GM19025 (cell line): ENCODE measurements around the gene DOCK4.

Experiments
- ATAC-seq: cut with Tn5 transposase; IDR thresholded peaks from one replicate; pipeline ENCODE4 v1.9.1; 2021; ENCODE audit warnings: mild to moderate bottlenecking, low read depth, moderate library complexity; ENCODE audit not compliant: unreplicated experiment

Gene DOCK4

DNA sequence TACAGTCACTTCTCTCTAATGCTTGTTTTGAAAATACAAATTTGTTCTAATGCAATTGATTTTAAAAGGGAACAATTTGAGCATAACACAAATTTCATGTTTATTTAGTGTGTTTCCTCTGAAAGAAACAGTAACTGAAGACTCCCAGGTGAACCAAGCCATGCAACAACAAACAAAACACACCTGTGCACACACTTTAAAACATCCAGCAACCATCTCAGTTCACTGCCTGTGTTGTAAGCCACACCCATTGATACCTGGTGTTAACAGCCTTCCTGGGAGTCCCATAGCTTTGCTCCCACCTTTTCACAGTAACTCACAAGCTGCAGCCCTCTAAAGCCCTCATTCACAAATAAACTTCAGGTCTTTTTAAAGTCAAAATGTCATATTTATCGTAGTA is 89.3 kb downstream of the DOCK4 start:
- no peak for ATAC-seq

DNA sequence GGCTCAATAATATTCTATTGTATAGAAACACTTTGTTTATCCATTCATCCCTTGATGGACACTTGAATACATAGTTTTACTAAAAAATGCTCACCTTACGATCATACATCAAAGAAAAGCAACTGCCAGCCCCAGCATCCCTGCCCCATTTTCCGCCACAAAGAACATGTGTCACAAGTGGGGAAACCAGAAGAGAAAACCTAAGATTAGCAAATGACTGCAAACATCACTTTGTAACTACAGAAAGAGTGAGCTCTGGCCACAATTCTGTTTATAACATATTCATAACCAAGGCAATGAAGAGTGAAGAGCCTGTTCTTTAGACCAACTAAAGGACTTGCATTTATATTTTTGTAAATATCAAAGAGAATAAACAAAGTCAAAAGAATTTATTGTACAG is 89.8 kb downstream of the DOCK4 start:
- ATAC-seq = no peak

DNA sequence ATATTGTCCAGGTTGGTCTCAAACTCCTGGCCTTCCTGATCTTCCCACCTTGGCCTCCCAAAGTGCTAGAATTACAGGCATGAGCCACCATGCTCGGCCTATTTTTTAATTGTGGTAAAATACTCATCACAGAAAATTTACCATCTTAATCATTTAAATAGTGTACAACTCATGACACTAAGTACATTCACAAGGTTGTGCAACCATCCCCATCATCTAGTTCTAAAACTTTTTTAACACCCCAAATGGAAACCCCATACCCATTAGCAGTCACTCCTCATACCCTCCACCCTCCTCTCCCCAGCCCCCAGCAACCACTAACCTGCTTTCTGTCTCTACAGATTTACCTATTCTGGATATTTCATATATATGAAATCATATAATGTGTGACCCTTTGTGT is 90.3 kb downstream of the DOCK4 start:
- no peak for ATAC-seq

DNA sequence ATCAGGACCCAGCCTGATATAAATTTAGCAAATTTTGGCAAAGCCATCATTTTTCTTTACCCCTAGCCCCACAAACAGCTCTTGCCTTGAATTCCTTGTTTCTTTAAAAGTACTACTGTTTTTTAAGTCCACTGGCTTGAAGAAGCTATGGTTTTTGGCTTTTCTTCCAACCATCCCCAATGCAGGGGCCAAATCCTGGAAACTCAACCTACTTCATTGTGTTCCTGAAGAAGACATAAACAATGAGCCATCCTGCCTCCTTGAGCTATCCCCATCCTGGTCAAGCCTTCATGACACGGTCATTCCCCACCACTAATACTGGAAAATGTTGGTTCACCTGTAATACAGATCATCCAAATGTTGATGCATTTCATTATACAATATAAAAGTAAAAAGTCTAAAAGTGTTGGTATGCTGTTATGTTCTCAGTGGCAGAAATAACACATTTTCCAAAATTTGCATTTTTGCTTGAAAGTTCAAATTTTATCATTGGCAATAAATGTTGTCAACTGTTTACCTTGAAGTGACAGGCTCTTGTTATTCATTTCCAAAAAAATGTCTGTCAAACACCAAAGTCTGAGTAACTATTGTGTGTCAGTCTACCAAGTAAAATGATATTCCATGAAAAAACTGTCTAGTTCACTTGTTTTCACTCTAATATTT is 92.2 kb downstream of the DOCK4 start:
- ATAC-seq = no peak

DNA sequence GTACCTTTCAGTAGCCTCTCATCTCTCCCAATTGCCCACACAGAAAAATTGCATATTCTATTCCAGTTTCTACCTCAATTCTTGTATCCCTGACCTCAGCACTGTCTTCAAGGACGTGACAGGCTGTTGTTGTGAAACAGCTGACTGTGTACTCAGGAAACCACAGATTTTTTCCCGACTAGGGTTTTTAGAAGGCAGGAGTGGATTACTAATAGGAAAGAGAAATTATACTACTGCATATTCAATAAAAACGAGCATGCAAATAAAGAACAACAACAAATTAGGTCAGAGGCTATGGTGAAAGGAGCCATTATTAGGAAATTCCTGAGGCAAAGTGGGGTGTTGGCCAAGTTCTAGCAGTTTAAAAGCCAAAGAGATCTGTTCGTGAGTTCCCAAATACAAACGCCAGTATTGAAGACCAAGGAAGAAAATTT is 93.4 kb downstream of the DOCK4 start:
- no peak for ATAC-seq

DNA sequence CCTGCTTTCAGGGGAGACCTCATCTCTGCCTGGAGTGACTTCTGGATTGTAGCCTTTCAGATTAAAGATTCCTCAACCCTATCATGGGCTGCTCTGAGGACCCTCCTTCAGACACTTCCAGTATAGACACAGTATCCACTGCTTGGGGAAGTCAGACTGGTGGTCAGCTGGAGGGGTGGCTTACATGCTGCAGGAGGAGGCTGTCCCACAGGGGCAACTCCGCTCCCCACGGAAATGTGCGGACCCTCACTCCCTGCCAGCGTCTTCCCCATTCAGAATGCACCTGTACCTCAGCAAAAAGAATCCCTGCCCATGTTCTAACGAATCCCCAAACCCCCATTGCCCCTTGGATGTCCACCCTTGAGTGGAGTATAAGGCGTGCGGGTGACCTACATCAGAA is 95.5 kb downstream of the DOCK4 start:
- no peak for ATAC-seq

DNA sequence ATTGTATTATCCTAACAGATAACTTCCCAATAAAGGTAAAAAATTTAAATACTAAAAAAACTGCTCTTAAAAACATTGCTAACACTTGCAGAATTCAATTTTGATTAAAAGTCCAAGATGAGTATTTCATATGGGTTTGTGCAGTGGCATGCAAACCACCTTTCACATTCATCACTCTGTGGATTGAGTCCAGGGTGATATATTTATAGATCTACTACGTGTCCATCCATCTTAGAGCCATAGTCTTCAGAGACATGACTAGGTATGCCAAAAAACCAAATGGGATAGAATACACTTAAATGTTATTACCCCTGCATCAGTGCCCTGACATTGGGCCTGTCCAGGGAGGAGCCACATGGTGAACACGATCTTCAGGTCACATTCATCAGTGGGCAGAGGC is 96.0 kb downstream of the DOCK4 start:
- no peak for ATAC-seq

DNA sequence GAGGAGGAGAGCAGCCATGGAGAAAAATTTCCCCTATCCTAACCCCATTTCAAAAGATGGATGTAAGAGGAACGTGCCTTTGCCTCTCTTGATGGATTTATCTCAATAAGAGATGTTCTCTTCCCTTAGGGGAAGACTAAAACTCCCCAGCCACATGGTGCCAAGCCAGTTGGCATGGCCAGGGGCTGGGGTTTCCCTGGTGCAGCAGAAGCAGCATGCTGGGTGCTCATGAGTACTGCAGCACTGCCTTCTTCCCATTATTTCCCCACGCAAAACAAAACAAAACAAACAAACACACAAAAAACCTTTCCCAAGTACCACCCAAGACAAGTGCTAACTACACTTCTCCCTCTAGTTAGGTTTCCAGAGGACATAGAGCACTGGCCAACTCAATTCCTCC is 97.2 kb downstream of the DOCK4 start:
- no peak for ATAC-seq

DNA sequence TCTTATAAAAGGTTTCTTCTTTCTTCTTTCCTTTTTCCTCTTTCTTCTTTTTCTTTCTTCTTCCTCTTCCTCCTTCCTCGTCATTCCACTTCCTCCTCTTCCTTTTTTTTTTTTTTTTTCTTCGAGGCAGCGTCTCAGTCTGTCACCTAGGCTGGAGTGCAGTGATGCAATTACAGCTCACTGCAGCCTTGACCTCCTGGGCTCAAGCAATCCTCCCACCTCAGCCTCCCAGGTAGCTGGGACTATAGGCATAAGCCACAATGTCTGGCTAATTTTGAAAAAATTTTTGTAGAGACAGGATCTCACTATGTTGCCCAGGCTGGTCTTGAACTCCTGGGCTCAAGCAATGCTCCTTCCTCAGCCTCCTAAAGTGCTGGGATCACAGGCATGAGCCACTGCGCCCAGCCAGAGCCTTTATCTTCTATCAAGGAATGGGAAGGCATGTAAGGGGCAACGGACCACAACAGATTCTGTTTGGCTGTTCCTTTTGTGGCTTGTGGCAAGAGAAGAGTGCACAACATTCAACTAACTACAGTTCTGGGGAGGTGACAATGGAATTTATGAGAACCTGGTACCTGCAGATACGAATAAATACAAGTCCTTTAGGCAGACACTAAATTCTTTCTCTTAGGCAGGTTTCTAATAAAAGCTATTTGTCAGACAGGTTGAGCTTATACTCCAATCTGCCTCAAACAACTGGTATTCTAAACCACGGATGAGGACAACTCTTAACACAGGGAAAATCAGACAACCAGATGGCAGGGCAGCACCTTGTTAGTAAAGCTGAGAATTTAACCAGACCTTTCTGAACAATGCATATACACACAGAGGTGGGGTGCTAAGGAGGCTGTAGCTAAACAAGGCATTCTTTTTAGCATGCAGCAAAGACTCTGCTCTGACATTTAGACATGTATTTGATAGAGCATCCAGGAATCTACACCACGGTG is 100.3 kb downstream of the DOCK4 start:
- no peak for ATAC-seq

DNA sequence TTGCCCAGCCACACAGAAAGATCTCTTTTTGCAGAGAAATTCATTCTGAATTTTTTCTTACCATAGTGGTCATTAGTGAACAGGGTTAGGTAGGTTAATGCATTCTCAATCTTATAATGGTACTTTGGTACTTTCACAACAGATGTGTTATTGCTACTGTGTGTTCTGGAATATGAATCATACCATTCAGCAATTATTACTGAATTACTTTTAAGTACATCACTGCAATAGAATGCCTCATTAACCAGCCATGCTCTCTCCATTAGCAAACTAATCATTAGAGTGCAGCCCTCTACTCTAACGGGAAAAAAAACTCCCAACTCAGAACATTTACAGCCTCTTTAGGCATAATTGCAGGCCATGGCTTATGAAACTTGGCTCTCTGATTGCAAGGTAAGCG is 102.1 kb downstream of the DOCK4 start:
- no peak for ATAC-seq

DNA sequence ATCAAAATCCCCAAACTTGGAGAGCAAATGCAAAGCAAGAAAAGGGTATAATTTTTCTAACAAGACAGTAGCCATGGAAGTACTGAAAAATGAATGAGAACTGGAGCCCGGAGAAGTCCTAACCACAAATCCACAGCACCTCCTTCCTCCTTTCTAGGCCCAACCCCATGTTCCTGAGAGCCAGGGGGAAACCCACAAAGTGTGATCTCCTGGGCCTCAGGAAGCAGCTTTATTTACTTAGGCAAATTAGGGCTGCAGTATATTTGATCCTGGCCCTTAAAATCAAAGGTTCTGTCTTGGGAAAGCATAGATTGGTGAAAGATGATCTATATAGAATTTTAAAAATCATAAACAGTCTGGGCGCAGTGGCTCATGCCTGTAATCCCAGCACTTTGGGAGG is 103.0 kb downstream of the DOCK4 start:
- no peak for ATAC-seq

DNA sequence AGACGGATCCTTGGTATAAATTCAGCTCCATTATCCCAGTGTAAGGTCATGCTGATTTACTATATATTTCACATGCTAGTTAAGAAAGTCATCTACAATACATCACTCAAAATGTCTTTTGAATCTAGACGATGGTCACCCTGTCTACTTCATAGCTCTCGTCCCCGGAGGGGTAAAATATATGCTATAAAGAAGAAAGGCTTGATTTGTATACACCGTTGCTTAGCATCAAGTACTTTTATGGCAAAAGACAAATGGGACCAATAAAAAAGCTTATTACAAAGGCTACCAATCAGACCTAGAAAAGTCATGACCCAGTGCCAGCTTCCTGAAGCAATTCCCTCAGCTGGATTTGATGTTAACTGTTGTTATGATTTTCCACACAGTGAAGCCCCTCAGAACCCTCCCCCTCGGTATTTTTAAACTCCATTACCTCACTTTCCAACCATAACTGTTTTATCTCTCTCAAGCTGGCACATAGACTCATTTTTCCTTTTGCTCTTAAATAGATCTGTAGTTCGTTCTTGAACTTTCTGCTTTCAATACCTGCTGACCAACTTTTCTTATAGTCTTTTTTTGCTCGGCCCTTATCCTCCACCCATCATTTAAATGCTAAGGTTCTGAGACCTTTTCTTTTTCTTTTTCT is 104.9 kb downstream of the DOCK4 start:
- no peak for ATAC-seq

DNA sequence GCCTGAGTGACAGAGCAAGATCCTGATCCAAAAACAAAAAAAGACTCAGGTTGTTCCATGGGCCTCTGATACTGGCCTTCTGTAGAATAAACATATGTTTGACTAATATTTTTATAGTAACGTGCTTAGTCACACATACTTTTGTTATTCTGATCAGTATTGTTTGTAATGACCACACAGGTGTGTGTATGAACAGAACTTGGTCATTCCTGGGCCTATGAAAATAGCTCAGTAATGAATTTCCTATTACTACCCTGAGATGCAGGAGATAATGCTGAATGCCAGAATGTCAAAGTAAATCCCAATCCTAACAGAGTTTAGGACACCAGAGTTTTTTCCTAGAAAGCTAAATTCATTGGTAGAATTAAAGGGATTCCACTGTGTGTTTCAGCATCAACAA is 108.7 kb downstream of the DOCK4 start:
- ATAC-seq = no peak

DNA sequence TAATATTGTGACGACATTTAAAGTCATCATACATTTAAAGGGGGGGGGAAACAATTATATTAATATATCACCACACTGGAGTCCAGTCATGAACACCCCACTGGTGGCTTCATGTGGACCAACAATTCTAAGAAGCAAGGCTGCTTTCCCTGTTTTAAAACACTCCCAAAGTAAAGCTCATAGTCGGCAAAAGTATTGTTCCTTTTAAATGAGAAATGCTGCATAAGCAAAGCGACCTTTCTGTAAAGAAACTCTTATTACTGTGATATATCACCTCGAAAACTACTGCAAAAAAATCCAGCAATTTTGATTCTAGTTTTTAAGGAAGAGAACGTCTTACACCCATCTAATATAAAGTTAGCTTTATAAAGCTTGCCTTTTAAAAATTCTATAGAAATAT is 112.8 kb downstream of the DOCK4 start:
- no peak for ATAC-seq

DNA sequence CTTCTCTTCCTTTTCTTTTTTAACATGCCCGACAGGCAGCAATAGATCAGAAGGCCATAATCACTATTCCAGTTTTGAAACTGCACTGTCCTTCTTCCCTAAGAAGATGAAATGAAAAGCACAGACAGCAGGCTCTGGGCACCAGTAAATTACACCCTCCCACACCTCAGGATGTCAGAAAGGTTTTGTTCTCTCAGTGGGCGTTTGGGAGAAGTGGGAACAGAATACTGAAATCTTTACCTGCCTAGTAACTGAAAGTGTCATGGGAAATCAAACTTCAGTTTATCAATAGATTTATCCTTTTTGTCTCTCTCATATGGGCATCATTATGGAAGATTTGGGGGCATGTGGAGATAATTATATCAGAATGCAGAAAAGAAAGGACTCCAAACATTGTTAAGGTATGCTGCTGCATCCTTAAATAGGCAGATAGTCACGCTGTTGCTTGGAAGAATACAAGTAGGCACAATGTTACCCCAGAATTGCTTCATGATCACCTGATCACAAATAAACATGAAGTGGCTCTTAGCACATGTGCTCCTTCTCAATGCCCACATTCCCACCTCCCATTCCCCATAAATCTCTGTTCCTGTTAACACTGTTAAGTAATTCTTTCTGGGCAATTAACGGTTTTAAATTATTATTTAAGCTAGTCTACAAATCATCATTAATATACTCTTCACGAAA is 113.3 kb downstream of the DOCK4 start:
- ATAC-seq = no peak

DNA sequence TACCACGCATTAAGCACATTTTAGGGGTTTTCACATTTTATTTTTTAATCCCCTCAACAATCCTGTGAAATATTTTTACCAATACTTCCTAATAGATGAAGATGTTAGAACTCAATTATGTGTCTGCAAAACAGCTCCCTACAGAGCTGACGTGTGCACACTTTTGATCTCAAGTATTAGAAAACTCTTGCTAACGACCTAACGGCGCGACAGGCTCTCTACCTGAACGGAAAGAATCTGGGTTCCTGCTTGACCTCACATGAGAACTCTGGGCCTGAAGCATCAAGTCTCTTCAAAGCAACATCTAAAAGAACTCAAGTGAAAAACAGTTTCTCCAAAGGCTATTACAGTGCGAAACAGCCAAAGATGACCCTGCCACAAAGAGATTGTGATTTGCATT is 113.9 kb downstream of the DOCK4 start:
- no peak for ATAC-seq

DNA sequence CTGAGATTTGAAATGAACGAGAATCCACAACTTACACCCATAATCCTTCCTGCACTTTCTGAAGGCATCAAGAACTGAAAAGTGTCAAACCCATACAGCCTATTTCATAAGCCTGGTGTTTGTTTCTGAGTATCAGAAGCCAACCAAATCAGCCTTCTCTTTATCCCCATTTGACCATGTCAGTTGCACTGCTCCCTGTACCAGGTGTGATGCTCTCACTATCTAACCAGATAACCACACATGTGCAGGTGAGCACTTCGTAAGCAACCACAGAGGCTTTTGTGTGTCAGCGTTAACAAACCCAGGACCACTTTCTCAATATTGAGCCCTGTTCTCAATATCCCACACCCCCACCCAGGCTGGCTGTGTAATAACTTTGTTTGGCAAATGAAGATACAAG is 114.4 kb downstream of the DOCK4 start:
- no peak for ATAC-seq

DNA sequence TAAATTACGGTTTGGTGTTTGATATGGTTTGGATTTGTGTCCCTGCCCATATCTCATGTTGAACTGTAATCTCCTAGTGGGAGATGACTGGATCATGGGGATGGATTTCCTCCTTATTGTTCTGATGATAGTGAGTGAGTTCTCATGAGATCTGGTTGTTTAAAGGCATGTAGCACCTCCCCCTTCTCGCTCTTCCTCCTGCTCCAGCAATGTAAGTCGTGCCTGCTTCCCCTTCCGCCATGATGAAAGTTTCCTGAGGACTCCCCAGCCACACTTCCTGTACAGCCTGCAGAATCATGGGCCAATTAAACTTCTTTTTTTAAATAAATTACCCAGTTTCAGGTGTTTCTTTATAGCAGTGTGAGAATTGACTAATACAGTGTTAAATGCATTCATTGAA is 116.6 kb downstream of the DOCK4 start:
- no peak for ATAC-seq

DNA sequence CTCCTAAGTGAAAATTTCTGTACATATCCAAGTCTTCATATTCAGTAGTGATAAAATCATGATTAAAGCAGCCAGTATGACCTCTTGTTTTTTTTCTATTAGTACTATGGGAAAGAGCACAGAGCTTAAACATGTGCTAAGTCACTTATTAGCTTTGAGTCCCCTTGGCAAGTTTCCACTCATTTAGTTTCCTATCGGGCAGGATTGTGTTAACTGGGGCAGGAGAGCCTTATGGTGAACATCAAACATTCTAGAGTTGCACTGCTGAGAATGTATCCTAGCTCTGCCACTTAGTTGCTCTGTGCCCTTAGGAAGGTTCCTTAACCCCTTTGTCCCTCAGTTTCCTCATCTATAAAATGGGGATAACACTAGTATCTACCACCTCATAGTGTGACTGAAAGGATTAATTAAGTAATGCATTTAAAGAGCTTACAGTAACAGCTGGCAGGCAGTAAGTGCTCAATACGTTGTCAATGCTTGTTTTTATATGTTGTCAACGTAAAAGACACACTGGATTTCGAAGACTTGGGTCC is 117.6 kb downstream of the DOCK4 start:
- ATAC-seq = no peak

DNA sequence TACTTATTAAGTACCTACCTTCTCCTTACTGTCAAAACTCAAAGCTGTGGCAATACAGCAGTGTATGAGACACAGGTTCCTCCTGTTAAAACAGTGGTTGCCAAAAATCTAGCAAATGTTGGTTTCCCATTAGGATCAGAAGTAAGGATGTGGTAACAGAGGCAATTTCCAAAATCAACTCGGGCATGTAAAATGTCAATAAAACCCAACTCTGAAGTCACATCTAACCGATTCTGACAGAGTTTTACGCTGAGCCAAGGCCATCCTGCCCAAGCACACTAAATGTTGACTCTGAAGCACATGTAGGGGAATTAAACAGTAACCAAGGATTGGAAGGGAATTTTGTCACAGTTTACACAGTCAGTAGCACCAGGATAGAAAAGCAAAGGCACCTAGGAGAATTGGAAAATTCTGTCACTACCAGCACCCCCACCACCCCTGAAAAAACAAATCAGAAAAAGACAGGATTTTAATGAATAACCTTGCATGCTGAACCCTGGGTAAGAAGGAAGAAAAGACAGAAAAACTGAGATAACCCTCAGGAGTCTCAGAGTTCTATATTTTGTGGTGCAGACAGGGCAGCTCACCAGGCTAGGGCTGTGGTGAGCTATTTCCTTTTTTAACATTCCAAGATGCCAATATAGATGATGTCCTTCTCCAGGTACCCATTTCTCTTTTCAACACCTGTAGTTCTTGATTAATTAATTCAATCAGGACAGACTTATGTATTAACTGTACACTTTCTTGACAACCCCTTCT is 119.5 kb downstream of the DOCK4 start:
- ATAC-seq = no peak
